Heart left ventricle (tissue), 13 donors: ENCODE results near the gene ADAMTS20.

Experiments
- CTCF ChIP-seq, 12 donors: fragments of 200-600 bp; sonication (generic) in 4 of 12; IDR thresholded peaks; one replicate each; pipeline versions ENCODE4 v1.5.0 to v1.8.0; 2018 to 2022; ENCODE audit warnings: antibody characterized with exemption in 12 of 12, mild to moderate bottlenecking in 5 of 12
- POLR2A ChIP-seq, 2 donors: fragments of 450-650 bp; IDR thresholded peaks; one replicate each; pipeline ENCODE4 v1.6.1; 2017; ENCODE audit warnings: antibody characterized with exemption in 2 of 2, mild to moderate bottlenecking in 2 of 2, moderate library complexity in 2 of 2
- donor health status: ischemic (EF 13 %, LVEDD 7.1; RV severe dilation, severe dysfunction).
- donor health status: DM: no; HTN: yes; CAD: no.
- donor health status: DM: no; HTN: no; CAD: no.
- donor health status: ischemic (EF 25% LVEDD 6.9; RV normal size, moderate dysfunction).
- donor health status: ischemic (EF 25% LVEDD 5.7; RV mildly dilated, moderate dysfunction).
- donor health status: ischemic (EF 35%, LVEDD 5.7; RV mildly dilated, moderate dysfunction).
- donor health status: nonischemic (EF 11% LVEDD 7.7; RV severe dilation, severe dysfunction).
- donor health status: DM: yes; HTN: yes; CAD: no.
- donor health status: PGD.
- donor health status: ischemic (EF 29% LVEDD 5.4; RV normal size, mild dysfunction).
- donor health status: nonischemic (EF 23%, LVEDD 6.1; RV moderate dilation, normal function).

- no peak for TF ChIP-seq CTCF (IDR thresholded peaks at IDR 0.05)
- TF ChIP-seq POLR2A (IDR thresholded peaks at IDR 0.05): no peak
Observed at GRCh38 chr12:43315961-43316360, 236.0 kb downstream of the ADAMTS20 start.
